NCI-H82 (cell line): ENCODE measurements around the gene SSR2.

Experiments used
- DNase-seq: peaks from one replicate; lab custom pipeline; 2025; lab: John Stamatoyannopoulos, UW

The SSR2 gene

DNA sequence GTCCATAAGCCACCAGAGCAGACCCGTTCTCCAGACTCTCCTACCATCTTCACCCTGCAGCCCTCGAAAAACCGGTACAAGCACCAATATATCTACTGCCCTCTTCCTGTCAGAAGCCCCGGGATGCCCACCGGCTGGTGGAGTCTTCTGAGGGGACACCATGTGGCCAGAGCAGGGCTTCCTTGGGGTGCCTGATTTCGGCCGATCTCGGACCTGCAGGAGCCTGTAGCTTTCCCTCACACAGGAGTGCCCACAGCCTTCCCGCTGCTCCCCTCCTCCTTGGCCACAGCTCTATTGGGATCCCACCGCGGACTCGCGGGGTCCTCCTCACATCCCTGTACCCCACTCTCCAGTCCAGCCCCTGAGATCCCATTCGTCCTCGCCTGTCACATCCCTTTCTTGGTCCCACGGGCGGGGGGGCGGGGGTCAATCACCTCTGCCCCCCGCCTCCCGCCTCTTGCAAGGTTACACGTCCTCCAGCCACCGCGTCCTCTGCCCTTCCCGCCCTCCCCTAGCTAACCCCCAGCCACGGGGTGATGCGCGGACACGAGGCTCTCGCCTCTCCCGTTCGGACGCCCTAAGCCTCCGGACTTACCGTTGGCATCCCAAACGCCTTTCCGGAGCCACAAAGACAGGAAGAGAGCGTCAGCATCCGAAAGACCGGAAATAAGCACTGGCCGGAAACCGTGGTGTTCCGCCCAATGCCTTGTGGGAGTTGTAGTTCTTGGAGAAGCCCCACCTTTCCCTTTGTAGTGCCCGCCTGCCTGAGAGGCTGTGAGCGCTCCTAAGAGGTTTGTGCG lies at the start of gene SSR2:
Gene SSR2 (minus strand): TSS at position 659 of the 800 bp plus-strand sequence. CDS start 784 bp downstream, outside the sequence.
- DNase-seq, result peak; percentile 99

GRCh38 chr1:156070548-156070947 lies 49.8 kb upstream of the SSR2 start:
- peak; percentile 54 for DNase-seq

GRCh38 chr1:156069490-156070455 lies 49.0 kb upstream of the SSR2 start:
- no peak for DNase-seq

DNA sequence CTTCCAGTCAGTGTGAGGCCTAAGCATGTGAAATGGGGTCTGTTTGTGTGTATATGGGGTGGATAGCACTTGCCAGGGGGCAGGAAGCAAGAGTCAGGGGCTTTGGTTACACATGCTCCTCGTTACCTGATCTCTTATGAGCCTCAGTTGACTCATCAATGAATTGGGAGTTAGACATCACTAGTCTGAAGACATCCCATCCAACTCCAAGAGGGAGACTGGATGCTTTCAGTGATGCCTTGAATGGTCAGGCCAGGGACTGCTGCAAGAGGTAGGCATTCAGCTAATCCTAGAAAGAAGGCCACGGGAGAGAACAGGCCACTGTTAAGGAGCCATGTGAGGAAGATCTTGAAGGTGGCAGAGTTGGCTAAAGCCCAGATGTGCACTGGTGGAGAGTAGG lies 46.5 kb upstream of the SSR2 start:
- no peak for DNase-seq

DNA sequence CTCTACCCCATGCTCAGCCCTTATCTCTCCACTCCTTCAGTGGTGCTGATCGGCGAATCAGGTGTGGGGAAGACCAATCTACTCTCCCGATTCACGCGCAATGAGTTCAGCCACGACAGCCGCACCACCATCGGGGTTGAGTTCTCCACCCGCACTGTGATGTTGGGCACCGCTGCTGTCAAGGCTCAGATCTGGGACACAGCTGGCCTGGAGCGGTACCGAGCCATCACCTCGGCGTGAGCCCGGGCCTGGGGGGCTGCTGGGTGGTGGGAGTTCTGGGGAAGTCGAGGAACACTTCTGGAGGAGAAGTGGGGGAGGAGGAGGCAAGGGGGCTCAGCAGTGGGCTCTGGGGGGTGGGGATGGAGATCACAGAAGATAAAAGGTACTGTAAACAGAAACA lies 45.1 kb upstream of the SSR2 start:
- DNase-seq, result no peak

DNA sequence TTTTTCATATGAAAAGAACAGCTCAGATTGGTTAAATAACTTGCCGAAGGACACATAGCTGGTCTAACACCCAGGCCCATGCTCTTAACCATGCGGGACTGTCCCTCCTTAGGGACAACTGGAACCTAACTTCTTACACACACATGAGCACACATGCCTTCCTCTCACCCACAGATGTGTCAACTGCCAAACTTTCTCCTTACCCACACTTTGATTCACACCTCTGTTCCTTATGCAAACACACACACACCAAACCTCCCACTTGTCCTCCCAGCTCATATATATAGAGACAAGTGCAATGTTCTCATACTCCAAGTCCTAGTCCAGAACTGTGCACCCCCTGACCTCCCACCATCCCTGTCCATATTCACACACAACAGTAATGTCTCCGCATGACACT lies 44.5 kb upstream of the SSR2 start:
- DNase-seq, result no peak

DNA sequence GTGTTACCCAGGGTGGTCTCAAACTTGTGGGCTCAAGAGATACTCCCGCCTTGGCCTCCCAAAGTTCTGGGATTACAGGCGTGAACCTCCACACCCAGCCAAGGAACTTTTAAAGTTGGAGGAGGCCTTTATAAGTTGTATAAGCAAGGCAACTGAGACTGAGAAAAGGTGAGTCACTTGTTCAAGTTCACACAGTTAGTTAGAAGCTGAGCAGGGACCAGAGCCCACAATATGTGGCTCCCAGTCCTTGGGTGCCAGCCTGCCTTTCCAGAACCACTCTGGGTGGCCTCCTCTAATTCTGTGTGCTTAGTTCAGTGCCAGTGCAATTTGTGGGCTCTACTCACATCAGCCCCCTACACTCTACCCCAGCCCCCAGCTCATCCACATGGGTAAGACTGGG lies 43.9 kb upstream of the SSR2 start:
- no peak for DNase-seq

GRCh38 chr1:156063997-156064285 lies 43.2 kb upstream of the SSR2 start:
- DNase-seq, result no peak

- no peak for DNase-seq
Measured at GRCh38 chr1:156062189-156062588, 41.4 kb upstream of the SSR2 start.

- DNase-seq, result no peak
Measured at GRCh38 chr1:156060937-156061636, 40.3 kb upstream of the SSR2 start, which contains the start of gene RAB25. Gene RAB25 (plus strand): TSS chr1:156061160. CDS start chr1:156061401, 241 bp downstream.

GRCh38 chr1:156056326-156056849 lies 35.6 kb upstream of the SSR2 start:
- no peak for DNase-seq

DNA sequence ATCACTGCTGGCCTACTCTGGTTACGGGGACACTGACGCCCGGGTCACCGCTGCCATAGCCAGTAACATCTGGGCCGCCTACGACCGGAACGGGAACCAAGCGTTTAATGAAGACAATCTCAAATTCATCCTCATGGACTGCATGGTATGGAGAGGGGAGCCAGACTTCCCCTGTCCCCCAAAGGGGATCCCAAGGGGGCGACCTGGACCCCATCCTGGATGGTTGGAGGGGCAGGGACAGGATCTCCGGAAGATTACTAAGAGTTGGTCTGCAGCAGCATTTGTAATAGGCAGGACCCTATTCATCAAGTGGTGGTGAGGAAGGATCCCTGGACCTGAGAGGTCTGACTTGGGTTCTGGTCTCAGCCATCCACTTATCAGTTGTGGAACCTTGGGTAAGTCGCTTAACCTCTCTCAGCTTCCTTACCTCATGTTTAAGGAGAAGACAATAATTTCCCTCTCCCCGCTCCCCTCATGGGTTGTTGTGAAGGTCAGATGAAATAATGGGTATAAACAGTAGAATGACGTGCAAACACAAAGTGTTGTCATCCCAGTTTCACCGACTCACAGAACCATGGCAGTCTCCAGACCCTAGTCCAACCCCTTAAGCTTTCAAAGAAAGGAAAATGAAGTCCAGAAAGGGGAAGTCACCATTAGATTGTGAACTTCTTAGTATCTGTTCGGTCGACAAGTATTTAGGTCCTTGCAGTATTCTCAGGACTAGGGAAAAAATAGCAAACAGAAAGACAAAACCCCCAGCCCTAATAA lies 34.7 kb upstream of the SSR2 start:
- DNase-seq, result no peak

- DNase-seq, result peak; percentile 100
Measured at GRCh38 chr1:156054500-156055280, 33.9 kb upstream of the SSR2 start, which contains the start of gene LAMTOR2. Gene LAMTOR2 (plus strand): TSS chr1:156054782. CDS start chr1:156054890, 108 bp downstream.

DNA sequence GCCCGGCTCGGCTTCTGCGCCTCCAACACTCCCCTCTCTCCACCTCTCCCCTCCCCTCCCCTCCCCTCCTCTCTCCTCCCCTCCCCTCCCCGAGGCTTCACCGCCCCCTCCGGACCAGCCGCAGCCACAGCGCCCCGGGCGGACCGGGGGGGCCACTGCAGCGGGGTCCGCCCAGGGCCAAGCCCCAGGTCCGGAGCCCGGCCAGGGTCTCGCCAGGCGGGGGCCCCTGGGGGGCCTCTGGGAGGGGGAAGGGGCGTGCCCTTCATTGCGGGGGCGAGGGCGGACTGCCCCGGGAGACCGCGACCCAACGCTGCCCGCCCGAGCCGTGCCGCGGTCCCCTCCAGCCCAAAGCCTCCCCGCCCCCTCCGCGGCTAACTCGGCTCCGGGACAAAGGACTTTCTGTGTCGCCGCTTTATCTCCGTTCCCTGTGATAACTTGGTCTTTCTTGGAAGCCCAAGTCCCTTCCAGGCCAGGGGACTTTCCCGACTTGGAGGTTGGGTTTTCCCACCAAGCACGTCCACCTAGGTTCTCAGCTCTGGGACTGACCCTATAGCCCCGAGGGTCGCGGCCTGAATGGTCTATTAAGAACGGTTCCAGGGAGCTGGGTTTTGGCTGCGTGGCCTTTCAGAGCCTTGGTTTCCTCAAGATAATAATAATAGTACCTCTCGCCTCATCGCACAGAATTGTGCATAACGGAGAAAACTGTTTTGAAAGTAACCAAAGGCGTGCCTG lies 33.2 kb upstream of the SSR2 start, which contains the start of gene UBQLN4:
Gene UBQLN4 (minus strand): TSS at position 31 of the 732 bp plus-strand sequence. CDS start 97 bp downstream, outside the sequence.
- peak; percentile 96 for DNase-seq

DNA sequence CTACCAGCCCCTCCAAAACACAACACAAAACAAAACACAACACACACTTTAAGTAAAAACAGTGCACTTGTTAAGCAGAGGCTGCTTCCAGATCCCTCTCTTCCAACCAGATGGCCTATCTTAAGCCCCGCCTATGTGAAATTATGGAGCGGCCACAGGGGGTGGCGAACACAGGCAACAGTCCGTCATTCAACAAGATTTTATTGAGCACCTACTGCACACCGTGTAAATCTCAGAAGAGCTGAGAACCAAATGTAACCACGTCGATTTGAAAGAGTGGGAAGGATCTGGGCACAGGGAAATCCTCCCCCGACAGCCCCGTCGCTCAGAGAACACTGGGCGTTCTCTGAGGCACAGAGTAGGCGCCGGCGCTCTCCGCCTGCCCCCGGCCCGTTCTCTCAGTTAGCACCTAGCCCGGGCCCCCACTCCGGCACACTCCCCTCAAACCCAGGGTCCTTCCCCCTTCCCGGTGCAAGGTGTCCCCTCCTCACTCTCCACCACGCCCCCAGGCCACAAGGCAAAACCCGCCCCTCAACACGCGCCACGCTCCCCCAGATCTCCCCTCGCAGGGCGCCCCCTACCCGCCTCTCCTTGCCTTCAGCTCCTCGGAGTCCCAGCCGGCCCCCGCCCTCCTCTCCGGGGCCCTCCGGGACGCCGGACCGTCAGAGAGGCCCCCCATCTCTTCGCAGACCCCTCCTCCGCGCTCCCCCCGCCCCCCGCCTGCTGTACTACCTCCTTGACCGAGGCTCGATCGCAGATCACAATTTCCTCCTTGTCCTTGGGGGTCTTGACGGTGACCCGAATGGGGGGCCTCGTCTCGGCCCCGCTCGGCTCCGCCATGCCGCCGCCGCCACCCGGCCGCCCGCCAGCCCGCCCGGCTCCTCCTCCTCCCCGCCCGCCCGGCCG lies 32.4 kb upstream of the SSR2 start:
- peak; percentile 90 for DNase-seq

- DNase-seq, result no peak
Measured at GRCh38 chr1:156051011-156051725, 30.4 kb upstream of the SSR2 start.

GRCh38 chr1:156050376-156050775 lies 29.6 kb upstream of the SSR2 start:
- no peak for DNase-seq
